NCI-H1092 (cell line): Measurements from ENCODE around the gene FER1L5.

ENCODE experiments used
- DNase-seq: peaks from one replicate; lab custom pipeline; 2025; lab: John Stamatoyannopoulos, UW

The FER1L5 gene

DNA sequence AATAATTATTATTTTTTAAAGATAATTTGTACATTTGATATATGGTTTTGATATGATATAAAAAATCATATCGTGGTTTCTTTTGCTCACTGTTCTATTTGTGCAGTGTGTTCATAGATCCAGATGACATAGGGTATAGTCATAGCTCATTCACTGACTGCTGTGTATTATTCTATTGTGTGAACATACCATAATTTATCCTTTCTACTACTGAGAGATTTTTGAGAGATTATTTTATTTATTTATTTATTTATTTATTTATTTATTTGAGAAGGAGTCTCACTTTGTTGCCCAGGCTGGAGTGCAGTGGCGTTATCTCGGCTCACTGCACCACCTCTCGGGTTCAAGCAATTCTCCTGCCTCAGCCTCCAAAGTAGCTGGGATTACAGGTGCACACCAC lies 39.0 kb downstream of the FER1L5 start:
- no peak for DNase-seq

DNA sequence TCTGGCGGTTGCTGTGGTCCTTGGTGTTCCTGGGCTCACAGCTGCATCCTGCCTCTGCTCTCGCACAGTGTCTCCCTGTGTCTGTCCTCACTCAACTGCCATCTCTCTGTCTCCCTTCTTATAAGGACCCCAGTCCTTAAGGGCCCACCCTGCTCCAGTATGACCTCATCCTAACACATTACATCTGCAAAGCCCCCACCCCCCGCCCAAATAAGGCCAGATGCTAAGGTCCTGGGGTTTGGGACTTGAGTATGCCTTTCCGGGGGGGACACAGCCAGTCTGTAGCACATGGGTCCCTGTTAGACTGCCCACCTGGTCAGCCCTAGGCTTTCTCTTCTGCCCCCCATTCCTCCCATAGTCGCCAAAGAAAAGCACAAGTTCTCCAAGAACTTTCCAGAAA lies 40.7 kb downstream of the FER1L5 start:
- no peak for DNase-seq

DNA sequence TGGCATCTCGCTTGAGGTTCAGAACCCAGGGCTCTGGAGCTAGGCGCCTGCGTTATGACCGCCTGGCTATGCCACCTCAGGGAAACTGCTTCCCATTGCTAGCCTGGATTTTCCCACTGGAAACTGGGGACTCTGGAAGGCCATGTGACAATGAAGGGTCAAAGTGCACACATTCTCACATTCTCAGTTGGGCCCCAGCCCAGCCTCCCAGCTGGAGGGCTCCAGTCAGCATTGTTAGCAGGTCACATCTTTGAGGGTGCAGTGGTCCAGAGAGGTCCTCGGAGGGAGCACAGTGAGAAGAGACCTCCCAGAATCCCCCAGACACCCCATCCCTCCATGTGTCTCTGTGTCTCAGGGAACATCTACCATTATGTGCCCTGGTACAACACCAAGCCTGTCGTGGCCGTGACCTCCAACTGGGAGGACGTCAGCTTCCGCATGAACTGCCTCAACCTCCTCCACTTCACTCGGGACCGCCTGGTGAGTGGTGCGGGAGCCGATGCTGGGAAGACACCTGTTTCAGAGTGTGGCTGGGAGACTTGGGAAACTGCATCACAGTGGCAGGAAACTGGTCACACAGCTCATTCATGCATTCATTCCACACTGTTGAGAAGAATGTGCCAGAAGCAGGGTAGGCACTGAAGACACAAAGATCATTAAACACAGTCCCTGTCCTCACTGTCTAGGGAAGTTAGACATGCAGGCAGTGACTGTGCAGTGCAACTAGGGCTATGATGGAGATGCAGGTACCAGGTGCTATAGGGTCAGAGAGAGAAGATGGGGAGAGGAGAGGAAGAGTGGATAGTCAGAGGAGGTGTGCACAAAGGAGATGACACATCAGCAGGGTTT lies 41.6 kb downstream of the FER1L5 start:
- no peak for DNase-seq

DNA sequence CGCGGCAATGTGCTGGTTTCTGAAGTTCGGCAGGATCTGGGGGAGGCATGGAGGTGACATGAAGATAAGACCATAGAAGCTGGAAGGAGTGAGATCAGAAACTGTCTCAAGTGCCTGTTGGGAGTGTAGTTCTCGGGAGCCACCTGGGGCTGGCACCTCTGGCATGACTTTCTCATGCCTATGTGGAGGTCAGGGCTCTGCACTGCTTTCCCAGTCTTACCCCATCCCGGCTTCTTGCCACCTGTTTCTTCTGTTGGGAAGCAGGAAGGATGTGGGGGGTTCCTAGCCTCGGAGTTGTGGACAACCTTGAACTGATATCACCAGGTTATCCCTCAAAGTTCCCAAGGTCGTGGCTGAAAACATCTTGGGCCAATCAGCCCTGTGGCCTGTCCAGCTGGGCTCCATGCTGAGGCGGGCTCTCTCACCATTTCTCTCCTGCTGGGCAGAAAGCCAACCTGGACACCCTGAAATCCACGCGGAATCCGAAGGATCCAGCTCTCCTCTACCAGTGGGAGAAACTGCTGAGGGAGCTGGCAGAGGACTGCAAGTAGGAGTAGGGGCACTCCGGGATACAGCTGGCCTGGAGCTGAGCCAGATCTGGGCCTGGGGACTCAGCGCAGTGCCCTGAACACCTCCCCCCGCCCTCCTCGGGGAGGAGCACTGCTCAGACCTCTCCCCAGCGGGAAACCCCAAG lies 42.5 kb downstream of the FER1L5 start:
- no peak for DNase-seq

DNA sequence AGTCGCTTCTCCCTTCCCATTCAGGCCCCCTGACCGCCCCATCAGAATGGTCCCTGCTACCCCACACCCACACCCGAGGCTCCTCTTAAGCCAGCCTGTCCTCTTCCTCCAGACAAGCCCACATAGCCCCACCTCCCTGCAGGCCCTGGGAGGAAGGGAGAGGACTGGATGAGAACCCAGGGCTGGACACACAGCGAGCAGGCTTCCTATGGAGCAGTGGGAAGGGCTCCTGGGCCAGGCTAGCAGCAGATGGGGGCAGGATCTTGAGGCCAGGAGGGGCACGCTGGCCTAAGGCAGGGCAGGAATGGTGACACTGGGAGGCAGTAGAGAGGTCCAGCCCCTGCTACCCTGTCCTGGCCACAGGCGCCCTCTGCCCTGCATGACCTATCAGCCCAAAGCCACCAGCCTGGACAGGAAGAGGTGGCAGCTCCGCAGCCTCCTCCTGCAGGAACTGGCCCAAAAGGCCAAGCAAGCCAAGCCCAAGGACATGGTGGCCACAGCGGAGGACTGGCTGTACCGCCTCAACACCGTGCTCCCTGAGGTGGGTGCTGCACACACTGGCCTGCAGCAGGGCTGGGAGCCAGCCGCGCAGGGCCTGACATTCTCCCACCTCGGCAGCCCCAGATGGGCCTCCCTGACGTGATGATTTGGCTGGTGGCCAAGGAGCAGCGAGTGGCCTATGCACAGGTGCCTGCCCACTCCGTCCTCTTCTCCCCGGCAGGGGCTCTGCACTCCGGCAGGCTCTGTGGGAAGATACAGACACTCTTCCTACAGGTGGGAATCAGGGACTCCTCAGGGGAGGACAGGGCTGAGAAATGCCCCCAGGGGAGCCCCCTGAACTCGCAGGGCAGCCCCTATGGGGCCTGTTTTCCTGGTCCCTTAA lies 43.3 kb downstream of the FER1L5 start:
- peak; percentile 38 for DNase-seq

DNA sequence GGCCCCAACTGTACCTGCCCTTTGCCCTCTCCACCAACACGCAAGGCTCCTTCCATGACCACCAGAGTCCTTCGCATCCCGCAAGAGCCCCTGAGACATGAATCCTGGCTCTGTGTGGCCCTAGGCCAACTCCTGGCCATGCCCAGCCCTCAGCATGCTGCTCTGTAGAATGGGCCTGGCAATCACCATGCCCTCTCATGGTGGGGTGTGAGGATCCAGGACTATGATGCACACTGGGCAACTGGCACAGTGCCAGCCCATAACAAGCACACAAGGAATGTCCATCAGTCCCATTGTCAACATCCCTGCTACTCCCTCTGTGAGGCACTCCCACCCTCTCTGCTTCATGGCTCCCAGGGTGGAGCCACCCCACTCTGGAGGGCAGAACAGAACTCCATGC lies 44.7 kb downstream of the FER1L5 start:
- DNase-seq: no peak

DNA sequence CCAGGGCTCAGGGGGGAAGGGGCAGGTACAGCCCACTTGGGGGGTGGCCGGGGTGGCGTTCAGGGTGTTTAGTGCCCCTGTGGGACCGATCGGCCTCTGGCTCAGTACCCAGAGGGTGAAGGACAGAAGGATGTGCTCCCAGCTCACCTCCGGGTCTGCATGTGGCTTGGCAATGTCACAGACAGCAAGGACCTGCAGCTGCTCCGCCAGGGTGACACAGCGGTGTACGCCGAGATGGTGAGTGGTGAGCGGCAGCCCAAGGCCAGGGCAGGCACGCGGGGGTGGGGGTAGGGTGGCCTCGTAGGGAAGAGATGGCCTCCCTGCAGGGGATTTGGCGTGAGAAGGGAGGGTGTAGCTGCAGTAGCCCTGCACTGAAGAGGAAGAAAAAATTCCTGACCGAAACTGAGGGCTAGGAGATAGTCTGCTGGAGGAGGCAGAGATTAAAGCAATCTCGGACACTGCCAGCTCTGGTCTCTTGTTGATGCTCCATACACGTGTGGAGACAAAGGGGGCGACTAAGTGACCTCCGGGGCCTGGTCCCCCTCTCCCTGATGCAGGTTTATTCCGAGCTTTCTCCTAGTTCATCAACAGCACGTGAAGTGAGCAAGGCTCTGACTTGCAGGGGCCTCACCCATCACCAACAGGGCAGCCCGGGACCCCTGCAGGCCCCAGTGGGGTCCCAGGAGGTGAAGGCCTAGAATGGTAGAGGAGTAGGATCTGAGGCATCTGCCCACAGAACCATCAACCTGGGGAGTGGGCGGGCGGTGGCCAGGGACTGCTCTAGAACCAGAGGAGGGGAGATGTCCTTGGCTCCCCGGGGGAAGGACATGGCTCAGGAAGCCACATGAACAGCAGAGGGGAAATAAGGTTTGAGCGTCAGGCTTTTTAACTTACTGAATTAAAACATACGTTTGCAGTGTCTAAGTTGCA lies 45.4 kb downstream of the FER1L5 start:
- DNase-seq: no peak

DNA sequence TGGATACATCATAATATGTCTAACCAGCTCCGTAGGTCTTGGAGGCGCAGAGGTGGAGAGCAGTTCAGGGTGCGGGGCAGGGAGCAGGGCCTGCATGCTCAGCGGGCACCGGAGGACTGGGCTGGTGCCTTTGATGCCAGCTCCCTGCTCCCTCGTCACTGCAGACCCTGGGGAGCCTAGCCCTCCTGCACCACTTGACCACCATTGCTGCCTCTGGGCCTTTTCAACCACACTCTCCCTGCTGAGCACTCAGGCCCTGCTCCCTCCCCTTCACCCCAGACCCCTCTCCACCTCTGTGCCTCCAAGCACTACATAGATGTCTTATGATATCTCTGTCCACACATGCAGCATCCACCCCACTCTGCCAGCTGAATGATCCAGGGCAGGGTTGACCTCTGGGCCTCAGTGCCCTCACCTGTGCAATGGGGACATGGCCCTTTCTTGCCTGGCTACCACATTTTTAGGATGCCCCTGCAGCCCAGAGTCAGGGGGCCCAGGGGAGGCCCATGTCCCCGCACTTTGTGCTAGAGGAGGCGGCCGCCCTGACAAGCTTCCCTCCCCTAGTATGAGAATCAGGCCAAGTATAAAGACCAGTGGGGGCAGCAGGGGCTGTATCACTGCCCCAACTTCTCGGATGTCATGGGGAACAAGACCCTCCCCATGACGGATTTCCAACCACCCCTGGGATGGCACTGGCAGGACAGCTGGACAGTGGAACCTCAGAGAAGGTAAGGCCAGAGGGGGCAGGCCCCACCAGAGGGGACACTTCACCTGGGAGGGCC lies 46.3 kb downstream of the FER1L5 start:
- DNase-seq: no peak

DNA sequence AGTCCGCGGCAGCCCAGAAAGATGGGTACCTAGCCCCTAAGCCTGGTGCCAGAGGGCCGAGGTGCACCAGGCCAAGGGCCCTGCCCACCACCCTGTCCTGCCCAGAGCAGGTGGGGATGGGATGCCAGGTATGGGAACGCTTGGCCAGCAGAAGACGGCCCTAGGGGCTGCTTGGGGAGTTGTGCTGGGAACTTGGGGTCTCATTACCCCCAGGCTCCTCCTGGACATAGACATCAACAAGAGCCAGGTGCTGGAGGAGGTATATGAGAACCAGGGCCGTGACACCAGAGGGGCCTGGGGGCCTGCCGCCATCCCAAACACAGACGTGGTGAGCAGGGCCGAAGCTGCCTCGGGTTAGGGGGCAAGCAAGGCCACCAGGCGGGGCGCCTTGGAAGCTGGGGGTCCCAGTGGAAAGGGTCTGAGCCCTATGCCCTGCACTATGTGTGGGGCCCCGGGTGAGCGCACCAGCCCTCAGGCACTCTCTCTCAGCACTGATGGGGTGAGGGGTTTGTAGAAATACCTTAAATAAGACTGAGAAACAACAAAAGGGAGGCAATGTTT lies 46.9 kb downstream of the FER1L5 start:
- no peak for DNase-seq

DNA sequence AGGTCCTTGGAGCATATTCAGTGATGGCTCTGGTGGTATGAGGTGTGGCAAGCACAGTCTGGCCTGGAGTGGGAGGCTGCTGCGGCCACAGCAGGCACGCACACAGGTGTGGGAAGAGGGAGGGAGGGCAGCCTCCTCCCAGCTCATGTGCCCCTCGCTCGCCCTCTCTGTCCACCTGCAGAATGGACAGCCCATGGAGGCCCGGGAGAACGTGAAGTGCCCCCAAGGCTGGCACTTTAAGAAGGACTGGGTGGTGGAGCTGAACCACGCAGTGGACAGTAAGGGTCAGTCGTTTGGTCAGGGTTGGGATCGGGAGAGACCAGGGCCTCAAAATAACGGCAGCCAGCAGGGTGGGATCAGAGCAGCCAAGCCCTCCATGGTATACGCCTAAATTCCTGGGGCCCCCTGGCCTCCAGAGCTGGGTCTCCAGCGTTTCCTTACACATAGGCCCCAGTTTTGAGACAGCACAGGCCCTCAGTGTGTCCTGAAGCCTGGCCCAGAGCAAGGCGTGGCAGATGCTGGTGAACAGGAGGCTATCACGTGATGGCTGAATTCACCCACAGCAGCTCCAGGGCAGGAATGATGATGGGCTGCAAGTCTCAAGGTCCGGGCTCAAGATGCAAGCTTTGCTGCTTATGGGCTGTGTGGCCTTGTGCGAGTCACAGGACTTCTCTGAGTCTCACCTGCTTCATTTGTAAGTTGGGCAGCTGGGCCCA lies 47.9 kb downstream of the FER1L5 start:
- no peak for DNase-seq

DNA sequence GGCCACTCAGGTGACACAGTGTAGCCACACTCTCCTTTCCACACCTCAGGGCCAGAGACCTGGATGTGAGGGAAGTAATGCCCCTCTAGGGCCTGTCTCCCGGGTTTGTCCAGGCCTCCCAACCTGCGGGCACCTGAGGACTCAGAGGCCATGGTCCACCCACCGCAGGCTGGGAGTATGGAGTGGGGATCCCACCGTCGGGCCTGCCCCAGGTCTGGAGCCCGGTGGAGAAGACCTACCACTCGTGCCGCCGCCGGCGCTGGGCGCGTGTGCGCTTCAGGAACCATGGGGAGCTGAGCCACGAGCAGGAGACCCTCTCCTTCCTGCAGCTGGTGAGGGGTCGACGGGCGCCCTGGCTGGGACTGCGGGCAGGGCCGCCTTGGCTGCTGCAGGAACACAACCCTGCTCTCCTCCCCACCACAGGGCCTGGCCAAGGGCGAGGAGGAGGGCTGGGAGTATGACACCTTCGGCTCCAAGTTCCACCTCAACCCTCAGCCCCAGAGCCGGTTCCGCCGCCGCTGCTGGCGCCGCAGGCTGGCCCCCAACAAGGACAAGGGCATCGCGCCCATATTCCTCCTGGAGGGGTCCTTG lies 48.6 kb downstream of the FER1L5 start:
- DNase-seq: no peak

DNA sequence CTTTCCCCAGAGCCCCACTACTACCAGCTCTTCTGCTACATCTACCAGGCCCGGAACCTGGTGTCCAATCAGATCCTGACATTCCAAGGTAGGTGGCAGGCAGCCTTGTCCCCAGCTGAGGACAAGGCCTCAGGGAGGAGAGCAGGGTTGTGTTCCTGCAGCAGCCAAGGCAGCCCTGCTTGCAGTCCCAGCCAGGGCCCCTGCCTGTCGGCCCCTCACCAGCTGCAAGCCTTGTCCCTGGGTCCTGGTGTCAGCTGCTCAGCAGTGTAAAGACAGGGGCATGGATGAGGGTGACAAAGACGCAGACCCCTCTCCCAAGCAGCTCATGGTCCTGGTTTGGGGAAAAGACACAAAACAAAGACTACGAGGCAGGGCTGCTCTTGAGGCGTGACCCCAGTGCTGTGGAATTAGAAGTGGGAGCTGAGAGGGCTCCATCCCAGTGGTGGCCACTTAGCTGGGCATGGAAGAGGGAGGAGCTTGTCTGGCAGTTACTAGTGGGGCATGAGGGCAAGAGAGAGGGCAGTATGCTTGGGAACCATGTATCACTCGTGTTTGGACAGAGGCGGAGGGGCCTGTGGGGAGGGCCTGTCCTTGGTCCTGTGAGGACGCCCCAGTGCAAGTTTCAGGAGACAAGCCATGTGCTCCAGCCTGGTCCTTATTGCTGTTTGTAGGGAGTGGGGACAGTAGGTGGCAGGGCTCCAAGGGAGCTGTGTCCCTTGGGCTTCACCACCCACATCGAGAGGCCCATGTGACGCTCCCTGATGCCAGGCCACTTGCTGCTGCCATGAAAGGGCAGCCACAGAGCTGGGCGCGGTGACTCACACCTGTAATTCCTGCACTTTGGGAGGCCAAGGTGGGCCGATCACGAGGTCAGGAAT lies 49.8 kb downstream of the FER1L5 start:
- no peak for DNase-seq

DNA sequence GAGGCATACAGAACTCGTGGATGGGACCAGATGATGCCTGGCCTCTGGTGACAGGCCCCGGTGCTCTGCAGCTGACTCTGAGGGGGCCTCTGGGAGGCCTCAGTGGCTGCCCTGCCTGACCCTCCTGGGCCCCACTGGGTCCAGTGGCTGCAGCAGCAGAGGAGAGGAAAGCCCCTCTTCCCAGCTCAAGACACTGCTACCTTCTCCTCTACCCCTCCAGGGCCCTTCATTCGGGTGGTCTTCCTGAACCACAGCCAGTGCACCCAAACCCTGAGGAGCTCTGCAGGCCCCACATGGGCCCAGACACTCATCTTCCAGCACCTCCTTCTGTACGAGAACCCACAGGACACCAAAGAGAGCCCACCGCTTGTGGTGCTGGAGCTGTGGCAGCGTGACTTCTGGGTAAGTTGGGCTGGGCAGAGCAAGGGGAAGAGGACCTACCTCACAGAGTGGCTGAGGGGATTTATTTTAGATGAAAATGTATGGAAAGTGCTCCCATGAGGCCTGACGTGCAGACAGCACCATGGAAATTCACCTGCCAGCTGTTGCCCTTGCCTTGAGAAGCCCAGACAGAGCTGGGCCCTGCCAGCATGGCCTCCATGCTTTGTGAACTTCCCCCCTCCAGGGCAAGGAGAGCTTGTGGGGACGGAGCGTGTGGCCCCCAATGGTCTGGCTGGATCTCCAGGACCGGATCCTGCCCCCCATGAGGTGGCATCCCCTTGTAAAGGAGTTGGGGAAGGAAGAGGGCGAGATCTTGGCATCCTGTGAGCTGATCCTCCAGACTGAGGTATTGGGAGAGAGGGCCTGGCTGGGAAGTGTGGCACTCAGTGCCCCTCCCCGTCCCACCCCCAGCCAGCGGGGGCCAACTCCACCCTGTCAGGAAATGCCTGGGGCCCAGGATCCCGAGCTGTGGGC lies 51.0 kb downstream of the FER1L5 start:
- no peak for DNase-seq

DNA sequence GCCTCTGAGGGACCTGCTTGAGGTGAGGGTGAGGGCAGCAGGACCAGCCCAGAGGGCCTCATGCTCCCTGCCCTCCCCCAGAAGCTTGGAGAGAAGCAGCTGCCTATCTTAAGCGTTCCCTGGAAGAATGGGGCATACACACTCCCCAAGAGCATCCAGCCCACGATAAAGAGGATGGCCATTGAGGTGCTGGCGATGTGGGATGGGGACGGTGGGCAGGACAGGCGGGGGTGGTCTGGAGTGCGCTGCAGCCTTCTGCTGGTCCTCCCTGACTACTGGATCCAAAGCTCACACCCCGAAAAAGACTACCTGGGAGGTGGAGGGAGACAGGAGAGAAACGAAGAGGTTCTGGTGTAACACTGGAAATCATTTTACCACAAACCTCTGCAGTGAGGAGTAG lies 51.7 kb downstream of the FER1L5 start:
- DNase-seq: no peak

DNA sequence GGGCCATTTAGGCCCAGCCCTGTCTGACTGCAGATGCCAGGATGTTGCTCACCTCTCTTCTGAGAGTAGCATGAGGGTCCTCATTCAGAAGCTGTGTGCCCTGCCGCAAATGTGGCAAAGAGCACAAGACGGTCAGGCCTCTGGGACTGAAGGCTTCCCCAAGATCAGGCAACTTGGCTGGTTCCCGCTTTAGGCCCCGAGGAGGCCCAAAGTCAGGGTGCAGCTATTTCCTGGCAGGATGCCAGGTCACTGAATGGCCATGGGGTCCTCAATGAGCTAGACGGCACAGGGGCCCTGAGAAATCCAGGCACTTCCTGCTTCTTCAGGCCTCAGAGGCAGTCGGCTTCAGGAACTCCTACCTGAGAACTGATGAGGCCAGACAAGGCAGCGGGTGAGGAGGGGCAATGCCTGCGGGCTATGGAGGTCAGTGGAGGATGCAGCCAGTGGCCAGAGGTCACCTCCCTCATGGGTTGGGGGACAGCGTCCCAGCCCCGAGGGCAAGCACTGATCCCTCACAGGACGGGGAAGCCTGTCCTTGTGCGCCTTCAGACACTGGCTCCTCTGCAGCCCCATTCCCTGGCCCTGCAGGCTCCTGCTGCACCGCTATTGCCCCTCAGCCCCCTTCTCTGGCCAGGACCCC lies 52.4 kb downstream of the FER1L5 start:
- no peak for DNase-seq

DNA sequence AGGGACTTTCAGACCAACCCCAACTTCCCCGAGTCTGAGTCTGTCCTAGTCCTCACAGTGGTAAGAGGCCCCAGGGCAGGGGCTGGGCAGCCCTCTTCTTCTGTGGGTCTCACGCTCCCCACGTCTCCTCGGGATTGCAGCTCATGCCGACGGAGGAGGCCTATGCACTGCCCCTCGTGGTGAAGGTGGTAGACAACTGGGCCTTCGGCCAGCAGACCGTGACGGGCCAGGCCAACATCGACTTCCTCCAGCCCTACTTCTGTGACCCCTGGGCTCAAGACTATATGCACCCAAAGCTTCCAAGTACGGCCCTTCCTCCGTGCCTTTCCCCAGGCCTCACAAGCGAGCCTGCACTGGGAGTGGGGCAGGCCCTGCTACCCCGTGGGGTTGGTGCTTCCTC lies 53.0 kb downstream of the FER1L5 start:
- DNase-seq: no peak

DNA sequence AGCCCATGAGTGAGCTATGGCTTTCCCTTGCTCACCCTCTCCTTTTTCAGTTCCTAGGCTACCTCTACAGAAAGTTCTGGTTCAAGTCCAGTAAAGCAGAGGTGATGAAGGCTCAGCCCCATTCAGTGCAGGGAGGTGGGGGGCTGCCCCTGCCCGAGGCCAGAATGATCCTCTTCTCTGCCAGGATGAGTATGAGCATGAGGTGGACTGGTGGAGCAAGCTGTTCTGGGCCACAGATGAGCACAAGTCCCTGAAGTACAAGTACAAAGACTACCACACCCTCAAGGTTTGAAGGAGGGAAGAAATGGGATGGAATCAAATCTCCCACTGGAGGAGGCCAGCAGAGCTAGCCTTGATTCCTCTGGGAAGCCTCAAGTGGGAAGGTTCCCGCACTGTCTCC lies 54.9 kb downstream of the FER1L5 start:
- DNase-seq: no peak
